NT2/D1 (cell line): ENCODE results near the gene ELOVL2.

Experiments
- SUZ12 ChIP-seq: IDR thresholded peaks from 2 replicates; pipeline ENCODE4 v1.6.1; 2011; ENCODE audit not compliant: insufficient read length, insufficient read depth; ENCODE audit errors: extremely low read depth
- YY1 ChIP-seq: IDR thresholded peaks from 2 replicates; pipeline ENCODE4 v1.6.1; 2011; ENCODE audit not compliant: insufficient read length, insufficient read depth

DNA sequence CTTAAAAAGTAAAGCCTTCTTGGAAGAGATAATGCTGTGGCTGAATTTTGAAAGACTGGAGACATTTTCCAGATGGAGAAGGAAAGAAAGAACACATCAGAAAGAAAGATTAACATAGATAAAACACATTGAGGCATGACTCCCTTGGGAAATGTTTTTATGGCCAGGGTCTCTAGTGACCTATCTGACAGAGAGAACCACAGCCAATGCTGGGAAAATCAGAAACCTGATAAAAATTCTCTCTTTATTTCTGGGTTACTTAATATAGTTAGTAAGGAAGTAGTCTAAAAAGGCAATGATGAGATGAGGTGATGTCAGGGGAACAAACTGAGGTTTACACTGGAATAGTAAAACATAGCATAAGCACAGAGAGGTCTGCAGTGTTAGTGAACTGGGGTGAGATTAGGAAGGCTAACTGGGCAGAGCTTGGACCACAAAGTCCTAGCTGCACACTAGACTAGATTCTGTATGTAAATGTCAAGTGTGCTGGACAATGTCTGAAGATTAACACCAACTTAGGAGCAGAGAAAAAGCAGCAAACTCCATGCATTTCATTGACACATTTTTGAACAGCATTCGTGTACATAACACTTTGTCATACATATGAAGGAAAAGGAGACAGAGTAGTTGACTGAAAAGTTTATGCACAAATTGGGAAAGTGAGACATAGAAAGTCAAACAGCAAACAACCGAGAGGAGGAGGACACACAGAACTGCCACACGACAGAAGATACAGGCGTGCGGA is 31.0 kb downstream of the ELOVL2 start:
- no peak for TF ChIP-seq YY1
- TF ChIP-seq SUZ12: no peak
